ENCODE data around the gene EHD2. TPM values are rescaled to one million over a fixed set of nuclear protein-coding genes. Genes with fewer than 3 reads are reported as not detected.

The EHD2 gene
- total and polyA plus RNA-seq, 2 of the 13 experiments (the other 11 are each of a cell fraction or from before 2014, with no cell fraction given), result 0.09 to 0.28 TPM

DNA sequence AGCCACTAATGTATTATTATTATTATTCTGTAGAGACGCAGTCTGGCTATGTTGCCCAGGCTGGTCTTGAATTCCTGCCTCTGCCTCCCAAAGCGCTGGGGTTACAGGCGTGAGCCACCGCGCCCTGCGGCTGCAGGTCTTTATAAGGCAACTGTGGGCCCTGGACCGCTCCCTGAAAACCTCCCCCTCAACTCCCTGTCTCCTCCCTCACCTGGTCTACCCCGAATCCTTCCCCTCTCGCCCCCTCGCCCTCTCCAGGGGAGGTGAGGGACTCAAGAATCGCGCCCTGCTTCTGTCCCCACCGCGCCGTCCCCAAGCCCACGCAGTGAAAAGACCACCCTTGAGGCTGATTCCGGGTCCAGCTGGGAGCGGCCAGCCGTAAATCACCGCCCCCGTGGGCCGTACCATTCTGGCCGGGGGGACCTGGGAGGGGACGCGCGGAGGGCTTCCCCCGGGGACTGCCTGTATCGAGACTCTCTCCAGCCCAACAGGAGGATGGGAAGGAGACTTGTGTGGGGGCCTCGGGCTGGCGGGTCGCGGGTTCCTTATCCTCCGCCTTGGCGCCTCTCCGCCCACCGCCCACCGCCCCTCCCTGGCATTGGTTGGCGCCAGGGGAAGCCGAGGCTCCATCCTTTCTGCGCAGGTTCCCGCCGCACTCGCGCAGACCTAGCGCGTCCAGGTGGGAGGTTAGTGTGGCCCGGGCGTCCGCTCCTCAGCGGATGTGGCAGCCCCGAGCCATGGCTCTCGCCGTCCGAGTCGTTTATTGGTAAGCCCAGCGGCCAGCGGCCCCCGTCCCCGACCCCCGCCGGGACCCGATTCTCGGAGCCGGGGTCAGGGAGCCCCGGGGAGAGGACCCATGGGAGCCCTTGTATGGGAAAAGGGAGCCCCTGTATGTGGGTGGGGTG, 65.1 kb downstream of the EHD2 start, which contains the start of gene SELENOW (continued):
- TF ChIP-seq, protein P1, sequence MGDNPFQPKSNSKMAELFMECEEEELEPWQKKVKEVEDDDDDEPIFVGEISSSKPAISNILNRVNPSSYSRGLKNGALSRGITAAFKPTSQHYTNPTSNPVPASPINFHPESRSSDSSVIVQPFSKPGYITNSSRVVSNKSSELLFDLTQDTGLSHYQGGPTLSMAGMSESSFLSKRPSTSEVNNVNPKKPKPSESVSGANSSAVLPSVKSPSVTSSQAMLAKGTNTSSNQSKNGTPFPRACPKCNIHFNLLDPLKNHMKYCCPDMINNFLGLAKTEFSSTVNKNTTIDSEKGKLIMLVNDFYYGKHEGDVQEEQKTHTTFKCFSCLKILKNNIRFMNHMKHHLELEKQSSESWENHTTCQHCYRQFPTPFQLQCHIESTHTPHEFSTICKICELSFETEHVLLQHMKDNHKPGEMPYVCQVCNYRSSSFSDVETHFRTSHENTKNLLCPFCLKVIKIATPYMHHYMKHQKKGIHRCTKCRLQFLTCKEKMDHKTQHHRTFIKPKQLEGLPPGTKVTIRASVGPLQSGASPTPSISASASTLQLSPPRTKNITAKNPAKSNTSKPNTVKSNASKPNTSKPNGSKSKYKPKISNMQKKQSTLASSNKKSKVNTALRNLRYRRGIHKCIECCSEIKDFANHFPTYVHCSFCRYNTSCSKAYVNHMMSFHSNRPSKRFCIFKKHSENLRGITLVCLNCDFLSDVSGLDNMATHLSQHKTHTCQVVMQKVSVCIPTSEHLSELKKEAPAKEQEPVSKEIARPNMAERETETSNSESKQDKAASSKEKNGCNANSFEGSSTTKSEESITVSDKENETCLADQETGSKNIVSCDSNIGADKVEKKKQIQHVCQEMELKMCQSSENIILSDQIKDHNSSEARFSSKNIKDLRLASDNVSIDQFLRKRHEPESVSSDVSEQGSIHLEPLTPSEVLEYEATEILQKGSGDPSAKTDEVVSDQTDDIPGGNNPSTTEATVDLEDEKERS (CRISPR knock-in tag; IDR thresholded peaks at IDR 0.05), result peak; percentile 72
- TF ChIP-seq, protein P2, sequence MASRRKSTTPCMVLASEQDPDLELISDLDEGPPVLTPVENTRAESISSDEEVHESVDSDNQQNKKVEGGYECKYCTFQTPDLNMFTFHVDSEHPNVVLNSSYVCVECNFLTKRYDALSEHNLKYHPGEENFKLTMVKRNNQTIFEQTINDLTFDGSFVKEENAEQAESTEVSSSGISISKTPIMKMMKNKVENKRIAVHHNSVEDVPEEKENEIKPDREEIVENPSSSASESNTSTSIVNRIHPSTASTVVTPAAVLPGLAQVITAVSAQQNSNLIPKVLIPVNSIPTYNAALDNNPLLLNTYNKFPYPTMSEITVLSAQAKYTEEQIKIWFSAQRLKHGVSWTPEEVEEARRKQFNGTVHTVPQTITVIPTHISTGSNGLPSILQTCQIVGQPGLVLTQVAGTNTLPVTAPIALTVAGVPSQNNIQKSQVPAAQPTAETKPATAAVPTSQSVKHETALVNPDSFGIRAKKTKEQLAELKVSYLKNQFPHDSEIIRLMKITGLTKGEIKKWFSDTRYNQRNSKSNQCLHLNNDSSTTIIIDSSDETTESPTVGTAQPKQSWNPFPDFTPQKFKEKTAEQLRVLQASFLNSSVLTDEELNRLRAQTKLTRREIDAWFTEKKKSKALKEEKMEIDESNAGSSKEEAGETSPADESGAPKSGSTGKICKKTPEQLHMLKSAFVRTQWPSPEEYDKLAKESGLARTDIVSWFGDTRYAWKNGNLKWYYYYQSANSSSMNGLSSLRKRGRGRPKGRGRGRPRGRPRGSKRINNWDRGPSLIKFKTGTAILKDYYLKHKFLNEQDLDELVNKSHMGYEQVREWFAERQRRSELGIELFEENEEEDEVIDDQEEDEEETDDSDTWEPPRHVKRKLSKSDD (CRISPR knock-in tag; IDR thresholded peaks at IDR 0.05; ENCODE audit: low read depth), result peak; percentile 60; the same call in 1 of the 2 replicates
- TF ChIP-seq ZNF605 (CRISPR knock-in tag; IDR thresholded peaks at IDR 0.05) (peak; percentile 74), ZNF20 (CRISPR knock-in tag; IDR thresholded peaks at IDR 0.05) (peak; percentile 72; the same call in 1 of the 2 replicates)
- TF ChIP-seq, protein P3, sequence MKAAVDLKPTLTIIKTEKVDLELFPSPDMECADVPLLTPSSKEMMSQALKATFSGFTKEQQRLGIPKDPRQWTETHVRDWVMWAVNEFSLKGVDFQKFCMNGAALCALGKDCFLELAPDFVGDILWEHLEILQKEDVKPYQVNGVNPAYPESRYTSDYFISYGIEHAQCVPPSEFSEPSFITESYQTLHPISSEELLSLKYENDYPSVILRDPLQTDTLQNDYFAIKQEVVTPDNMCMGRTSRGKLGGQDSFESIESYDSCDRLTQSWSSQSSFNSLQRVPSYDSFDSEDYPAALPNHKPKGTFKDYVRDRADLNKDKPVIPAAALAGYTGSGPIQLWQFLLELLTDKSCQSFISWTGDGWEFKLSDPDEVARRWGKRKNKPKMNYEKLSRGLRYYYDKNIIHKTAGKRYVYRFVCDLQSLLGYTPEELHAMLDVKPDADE (CRISPR knock-in tag; IDR thresholded peaks at IDR 0.05), result 0 out of 2 replicates have a peak, but pooled peaks have one; percentile 32

All from HepG2 (cell line).